Colon (tissue), 2 donors: ENCODE measurements around the gene ERMN.

Experiments used
- FAIRE-seq: peaks from 2 replicates; lab custom pipeline; 2012; peaks lifted over from hg19 to GRCh38; lab: Jason Lieb, UNC
- donor health status: control.
- donor health status: control.

ERMN gene

GRCh38 chr2:157329524-157329923, 3.9 kb upstream of the ERMN start:
- FAIRE-seq = peak; percentile 28

- FAIRE-seq = no peak
Observed at GRCh38 chr2:157327621-157328500, 2.2 kb upstream of the ERMN start.

- FAIRE-seq = no peak
Observed at GRCh38 chr2:157327200-157327599, 1.6 kb upstream of the ERMN start.

GRCh38 chr2:157326698-157327097, 1.1 kb upstream of the ERMN start:
- no peak for FAIRE-seq

DNA sequence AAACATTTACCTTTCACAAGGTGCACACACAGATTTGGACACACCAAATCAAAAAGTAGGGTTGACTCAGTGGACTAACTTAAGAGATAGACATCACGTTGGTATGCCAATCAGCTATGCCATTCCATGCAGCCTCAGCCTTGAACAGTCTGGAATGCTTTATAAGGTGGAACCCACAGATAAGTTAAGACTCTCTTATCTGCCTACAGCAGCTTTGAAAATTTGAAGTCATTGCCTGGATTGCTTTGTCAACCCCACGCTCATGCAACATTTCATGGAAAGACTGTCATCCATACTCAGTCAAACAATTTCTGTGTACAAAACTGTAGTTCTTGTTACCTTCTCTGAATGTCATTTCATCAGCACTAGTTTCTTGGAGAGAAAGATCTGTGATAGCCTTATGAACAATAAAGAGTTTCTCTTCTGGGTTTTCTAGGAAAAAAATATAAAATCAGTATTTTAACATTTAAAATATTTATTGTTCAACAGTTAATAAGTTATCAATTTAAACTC, 1.2 kb downstream of the ERMN start:
- FAIRE-seq = no peak

DNA sequence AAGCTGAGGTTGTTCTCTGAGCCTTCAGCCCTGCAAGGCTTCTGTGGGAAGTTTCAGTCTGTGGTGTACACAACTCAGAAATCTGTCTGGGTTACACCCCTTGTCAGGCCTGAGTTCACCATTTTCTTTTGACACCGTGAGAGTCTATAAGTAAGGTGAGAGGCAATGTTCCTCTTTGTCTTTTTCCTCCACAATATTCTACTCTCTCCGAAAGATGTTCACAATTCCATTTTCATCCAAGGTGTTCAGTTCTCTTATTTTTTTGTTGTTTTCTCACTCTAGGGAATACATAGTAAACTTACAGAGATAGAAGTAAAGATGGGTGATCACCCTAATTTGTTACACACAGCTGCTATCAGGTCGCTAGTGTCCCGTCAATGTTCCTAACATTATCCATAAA, 3.2 kb downstream of the ERMN start:
- FAIRE-seq = no peak

DNA sequence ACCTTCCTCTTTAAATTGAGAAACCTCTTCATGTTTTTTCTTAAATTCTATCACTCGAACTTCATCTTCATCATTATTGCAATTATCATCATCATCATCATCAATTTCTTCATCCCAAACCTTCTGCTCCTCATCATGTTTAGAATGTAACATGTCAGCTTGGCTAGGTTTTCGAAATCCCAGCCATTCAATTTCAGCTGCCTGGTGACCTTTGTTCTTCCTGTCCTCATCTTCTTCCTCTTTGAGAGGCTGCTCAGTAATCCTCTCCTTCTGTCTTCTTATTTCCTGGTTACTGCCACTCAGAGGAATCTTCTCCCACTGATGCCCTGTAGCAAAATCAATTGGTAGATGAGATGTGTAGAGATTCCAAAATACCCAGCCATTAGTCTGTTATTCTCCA, 4.2 kb downstream of the ERMN start:
- FAIRE-seq = no peak

- FAIRE-seq = no peak
Observed at GRCh38 chr2:157320409-157320808, 5.2 kb downstream of the ERMN start.

- FAIRE-seq = no peak
Observed at GRCh38 chr2:157319795-157320194, 5.8 kb downstream of the ERMN start.

- FAIRE-seq = no peak
Observed at GRCh38 chr2:157318884-157319283, 6.7 kb downstream of the ERMN start.

DNA sequence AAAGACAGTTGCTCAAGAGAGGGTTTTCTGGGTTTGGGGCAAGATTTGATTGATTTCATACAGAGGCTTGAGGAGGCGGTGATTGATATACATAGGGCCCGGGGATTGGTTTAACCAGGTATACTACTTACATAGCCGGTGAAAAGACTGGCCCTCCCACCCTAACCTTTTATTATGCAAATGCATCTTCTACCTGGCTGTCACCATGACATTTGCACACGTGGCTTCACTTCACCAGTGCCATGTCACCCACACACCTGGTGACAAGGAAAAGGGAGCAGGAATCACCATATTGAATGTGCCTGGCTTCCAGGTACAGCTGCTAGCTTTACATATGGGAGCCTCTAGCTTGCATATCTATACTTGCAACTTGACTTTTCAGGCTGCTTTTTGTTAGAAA, 9.7 kb downstream of the ERMN start:
- no peak for FAIRE-seq

DNA sequence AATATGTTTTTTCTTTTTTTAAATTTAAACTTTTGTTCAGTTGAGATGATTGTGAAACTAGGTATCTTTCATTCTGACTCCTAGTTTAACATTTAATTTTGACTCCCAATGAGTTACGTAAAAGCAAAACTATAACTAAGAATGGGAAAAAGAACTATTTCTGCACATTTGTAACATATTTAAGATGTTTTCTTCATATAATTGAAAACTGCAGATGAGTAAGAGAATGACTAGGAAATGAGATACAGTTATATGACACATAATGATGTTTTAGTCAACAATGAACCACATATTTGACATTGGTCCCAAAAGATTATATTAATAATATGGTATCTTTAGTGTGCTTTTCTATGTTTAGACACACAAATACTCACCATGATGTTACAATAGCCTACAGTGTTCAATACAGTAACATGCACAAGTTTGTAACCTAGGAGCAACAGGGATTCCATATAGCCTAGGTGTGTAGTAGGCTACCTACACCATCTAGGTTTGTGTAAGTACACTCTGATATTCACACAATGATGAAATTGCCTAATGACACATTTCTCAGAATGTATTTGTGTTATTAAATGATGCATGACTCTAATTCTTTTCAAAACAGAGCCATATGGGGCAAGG, 12.6 kb downstream of the ERMN start:
- no peak for FAIRE-seq

DNA sequence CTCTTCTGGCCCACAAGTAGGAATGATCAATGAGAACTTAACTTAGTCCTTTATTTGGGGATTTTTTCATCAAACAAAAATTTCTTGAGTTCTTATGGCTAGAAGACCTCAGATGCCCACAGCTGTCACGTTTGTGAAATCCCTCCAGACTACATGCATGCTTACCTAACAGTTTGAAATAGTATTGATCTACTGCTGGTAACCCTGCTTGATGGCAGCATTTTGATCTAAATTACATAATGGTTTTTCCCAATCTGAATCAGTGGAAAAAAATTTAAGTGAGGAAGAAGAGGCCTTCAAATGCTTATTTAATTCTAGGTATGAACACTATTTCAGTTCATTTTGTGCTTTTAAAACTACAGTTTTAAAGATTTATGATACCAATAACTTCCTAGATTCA, 13.9 kb downstream of the ERMN start:
- FAIRE-seq = no peak

GRCh38 chr2:157309878-157310277, 15.7 kb downstream of the ERMN start:
- no peak for FAIRE-seq

- no peak for FAIRE-seq
Observed at GRCh38 chr2:157307021-157307420, 18.6 kb downstream of the ERMN start.

DNA sequence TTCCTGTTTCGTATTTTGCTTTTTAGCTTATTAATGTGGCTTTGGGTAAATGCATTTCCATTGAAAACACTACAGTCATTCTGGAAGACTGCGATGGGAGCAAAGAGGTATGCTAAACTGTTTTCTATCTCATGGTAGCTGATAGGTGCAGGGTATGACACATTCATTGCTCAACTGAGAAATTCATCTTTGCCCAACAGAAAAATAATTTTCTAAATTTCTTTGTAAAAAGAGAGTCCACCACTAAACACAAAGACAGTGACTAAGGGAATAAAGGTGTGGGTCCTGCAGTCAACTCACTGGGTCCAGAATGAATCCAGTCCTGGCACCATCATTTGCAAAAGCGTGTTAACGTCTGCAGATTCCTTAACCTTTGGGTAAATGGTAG, 19.9 kb downstream of the ERMN start:
- FAIRE-seq = no peak

DNA sequence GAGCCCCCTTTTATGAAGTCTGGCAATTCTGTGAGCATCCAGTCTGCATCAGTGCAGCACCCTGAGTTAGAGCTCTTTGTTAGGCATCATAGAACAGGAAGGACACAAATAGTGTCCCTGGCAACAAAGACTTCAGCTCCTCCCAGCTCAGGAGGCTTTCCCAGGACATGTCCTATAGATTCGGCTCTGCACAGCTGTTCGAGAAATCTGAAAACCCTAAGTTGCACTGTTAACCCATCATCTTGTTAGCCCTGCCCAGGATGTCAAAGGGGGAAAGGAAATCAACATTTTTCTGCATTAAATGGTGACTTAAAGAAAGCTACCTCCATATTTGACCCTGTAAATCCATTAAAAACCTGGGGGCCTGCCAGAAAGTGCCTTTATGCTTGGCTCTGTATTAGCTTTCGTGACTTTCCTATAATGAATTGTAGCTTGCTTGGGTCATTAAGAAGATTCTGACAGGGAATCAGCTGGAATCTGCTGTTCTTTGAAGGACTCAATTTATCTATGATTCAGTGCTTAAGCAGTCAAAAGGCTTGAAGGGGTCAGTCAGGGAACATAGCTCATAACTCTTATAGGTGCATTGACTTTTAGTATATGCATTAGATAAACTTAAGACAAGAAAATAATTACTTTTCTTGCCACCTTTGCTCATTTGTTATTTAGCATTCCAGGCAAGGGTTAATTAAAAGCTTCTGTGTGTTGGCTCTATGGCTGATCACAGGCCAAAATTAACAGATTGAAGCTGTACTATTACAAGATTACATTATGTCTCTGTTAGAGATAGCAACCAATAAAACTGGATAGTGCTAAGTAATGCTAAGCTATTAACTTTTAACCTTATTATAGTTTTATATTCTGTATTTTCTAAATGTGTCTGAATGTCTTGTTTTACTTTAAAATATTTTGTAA, 20.6 kb downstream of the ERMN start:
- no peak for FAIRE-seq

DNA sequence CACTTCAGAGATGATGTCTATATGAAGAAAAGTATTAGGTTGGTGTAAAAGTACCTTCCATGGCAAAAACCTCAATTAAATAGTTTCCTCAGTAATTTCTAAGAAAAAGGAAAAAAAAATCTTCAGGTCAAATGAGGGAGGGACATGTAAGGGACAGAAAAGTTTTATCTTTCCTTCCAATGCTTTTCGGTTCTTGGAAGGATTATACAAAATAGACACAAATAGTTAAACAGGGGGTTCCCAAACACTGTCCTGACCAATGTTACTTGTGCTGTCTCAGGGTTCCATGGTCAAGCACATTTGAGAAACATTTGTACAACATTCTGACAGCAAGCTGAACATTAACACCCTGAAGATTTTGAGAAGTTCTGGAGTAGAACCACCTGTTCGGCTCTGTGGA, 22.0 kb downstream of the ERMN start:
- no peak for FAIRE-seq

DNA sequence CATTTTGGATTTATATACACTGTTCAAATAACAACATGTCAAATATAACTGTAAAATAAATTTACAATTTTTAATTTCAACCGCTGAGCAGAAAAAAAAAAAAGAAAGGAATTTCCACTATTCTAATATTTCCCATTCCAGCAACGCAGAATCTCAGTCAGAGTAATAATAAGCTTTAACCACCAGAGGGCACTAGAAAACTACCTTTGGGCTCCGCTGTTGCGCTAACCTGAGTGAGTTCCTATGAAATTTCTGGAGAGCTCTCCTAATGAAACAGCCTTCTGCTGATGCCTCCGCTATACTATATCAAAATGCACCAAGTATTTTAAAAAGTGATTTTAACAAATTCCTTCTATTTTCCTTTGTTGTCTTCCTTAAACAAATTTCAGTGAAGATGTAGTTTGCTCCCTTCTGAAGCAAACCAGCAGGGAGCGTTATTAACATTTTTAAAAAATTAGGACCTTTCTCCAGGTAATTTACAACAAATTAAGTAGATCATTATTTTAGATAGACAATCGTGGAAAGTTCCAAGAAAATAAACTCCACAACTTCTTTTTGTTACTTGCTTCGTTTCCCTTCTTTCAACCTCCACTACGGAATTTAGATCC, 23.0 kb downstream of the ERMN start:
- FAIRE-seq = no peak

GRCh38 chr2:157301307-157301706, 24.3 kb downstream of the ERMN start:
- FAIRE-seq = no peak

- FAIRE-seq = no peak
Observed at GRCh38 chr2:157296958-157297357, 28.7 kb downstream of the ERMN start.

GRCh38 chr2:157296490-157296889, 29.1 kb downstream of the ERMN start:
- FAIRE-seq = no peak
